ACHN (cell line): ENCODE results near the gene HEPHL1.
"Not testable (repeated sequence)": the region's sequence is repeated elsewhere in the genome, so short reads cannot be mapped to it uniquely, and the experiment has no call there.

Experiments used
- DNase-seq: peaks from one replicate; pipeline ENCODE4 v3.0.0-alpha.2; 2015
- in situ Hi-C: cut with HindIII; loops from 2 replicates; pipeline ENCODE4 v1.10.0; 2017; ENCODE audit warnings: low sequenced_read_pairs, low pct_ligation_motif_present, low pct_unique_long_range_greater_than_20kb

The HEPHL1 gene

DNA sequence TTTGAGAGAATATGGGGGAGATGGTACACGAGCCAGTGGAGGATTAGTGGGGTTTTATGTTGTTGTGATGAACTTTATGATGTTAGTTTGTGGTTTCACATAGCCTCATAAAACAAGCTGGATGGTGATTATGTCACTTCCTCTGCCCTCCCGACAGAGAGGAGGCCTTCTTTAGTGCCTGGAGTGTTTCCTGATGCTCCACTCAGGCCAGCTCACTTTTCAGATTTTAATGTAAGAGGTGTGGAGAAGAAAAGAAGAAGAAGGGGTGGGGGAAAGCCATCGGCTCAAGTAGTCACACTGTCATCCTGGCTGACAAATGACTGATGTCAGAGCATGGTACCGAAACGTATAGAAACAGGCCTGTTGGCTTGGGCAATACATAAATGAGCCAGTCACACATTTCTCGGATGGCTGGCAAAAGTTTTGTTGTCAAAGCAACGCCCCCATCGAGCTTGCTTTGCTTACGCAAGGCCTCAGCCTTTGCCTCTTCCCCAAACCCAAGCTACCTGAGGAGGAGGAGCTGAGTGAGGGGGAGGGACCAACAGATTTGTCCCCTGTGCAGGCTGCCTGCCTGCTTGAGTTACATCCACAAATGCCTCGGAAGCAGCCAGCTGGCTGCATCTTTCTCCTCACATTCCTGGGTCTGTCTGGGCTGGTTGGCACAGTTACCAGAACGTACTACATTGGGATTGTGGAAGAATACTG is at the start of gene HEPHL1:
Gene HEPHL1 (plus strand): TSS at position 578 of the 705 bp plus-strand sequence. CDS start 15 bp downstream, at position 593.
- DNase-seq, result no peak
- in situ Hi-C loops, result no loop called here

GRCh38 chr11:93972790-93973189 is 48.4 kb upstream of the HEPHL1 start:
- in situ Hi-C loops, result no loop called here

GRCh38 chr11:93973322-93974051 is 47.7 kb upstream of the HEPHL1 start:
- DNase-seq, in situ Hi-C loops: not testable (repeated sequence)

More at GRCh38 chr11:93972790-93973189, 48.4 kb upstream of the HEPHL1 start:
- no peak for DNase-seq

GRCh38 chr11:93974759-93975158 is 46.4 kb upstream of the HEPHL1 start:
- DNase-seq, result no peak
- in situ Hi-C loops, result no loop called here

- in situ Hi-C loops, DNase-seq: not testable (repeated sequence)
Measured at GRCh38 chr11:93976577-93977254, 44.4 kb upstream of the HEPHL1 start.

DNA sequence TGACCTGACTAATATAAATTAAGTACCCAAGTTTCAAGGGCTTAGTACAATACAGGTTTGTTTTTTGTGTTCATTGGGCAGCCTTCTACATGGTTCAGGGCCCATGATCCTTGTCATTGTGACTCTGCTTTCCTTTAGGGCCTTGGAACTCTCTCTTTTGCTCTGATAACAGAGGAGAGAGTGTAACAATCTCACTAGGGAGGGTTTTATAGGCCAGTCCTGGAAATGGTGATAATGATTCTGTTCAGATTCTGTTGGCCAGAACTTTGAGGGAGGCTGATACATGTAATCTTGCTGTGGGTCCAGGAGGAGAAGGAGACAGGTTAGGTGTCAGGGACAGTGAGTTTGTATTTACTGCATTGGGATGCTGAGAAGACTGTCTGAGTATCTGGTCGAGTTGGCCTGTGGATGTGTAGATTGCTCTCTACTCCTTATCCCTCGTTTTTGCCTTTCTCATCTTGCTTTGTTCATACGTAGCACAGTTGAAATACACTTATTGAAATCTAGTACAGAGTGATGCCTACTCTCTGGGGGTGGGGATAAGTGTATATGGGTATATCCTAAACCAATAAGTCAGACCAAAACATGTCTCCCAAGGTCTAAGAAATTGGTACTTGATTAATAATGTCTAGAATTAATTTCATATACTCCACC is 37.5 kb upstream of the HEPHL1 start:
- no peak for DNase-seq
- in situ Hi-C loops, result no loop called here

- in situ Hi-C loops, result no loop called here
- no peak for DNase-seq
Measured at GRCh38 chr11:93984196-93984567, 37.0 kb upstream of the HEPHL1 start.

DNA sequence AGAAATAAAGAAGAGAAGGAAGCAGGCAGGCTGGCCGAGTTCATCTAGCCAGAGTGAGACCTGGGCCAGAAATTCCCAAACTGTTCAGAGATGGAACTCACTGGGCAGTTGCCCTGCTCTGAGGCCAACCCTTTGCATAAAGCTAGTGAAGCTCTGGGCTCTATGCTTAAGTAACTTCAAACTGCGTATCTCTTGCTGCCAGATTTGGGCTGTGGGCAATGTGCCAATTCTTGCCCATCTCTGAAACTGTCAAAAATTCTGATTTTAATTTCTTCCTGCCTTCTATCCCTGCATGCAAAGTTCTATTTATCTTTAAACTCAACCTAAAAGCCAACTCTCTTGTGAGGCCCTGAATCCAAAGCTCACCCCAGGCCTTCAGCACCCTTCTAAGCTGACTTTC is 36.2 kb upstream of the HEPHL1 start:
- in situ Hi-C loops, result no loop called here

DNA sequence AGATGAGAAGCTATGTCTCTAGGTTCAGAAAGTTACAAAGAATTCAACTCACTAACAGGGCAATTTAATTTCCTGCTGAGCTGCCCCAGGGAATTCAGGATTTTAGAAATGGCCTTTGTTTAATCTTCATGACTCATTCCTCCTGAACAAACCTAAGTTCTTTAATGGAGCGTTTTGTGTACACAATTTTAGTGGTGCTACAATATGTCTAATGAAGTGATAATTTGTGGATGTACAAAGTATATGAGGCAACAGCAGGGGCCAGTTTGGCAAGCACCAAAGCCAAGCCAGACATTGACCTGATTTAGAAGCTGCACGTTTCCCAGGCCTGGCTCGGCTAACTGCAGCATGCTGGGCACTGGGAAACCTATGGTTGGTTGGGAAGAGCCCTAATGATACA is 34.4 kb upstream of the HEPHL1 start:
- in situ Hi-C loops, result no loop called here
- DNase-seq, result no peak

More for the DNA sequence above, 36.2 kb upstream of the HEPHL1 start:
- DNase-seq, result no peak

DNA sequence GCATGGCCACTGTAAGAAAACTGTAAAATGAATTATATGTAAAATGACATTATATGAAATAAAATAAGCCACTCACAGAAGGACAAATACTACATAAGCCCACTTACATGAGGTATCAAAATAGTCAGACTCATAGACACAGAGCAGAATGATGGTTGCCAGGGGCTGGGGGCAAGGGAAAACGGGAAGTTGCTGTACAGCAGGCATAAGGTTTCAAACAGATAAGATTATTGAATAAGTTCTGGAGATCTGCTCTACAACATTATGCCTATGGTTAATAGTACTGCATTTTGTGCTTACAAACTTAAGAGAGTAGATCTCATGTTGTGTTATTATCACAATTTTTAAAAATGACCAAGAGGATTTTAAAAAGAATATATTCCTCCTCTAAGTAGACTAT is 32.7 kb upstream of the HEPHL1 start:
- DNase-seq, result no peak
- in situ Hi-C loops, result no loop called here

DNA sequence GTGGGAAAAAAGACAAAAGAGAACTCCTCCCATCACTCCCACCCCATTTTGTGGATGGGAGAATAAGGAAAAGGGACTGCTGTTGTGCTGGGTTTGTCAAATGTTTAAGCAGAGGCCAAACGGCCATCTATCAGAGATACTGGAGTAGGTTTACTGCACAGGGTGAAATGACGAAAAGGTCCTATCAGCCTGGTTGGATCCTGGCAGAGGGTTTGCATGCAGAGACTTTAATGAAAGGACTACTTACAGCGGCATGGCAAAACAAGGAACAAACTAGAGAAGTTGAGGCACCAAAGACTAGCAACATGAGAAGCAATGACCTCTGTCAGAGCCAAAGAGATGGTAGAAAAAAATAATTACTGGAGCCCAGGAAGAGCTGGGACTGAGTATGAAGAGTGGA is 32.2 kb upstream of the HEPHL1 start:
- no peak for DNase-seq
- in situ Hi-C loops, result no loop called here

GRCh38 chr11:93993747-93994146 is 27.4 kb upstream of the HEPHL1 start:
- in situ Hi-C loops, result no loop called here
- DNase-seq, result no peak

- in situ Hi-C loops, result no loop called here
- DNase-seq, result no peak
Measured at GRCh38 chr11:93997741-93998140, 23.4 kb upstream of the HEPHL1 start.

DNA sequence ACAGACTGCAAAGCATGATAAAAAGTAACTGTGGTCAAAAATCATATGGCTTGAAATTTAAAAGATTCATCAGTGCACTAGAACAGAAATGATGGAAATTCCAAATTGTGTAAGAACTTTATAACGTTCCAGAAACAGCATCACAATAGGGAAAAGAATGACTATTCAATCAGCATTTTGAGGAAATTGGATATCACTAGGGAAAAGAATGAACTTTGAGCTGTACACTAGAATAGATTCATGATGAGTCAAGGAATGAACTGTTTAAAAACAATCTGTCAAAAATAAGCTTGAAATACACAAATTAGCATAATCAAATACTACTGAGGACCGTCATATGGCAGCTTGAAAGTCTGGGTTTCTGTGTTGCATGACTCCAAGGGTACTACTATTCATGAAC is 20.5 kb upstream of the HEPHL1 start:
- in situ Hi-C loops, result no loop called here
- DNase-seq, result no peak

GRCh38 chr11:94002226-94002625 is 18.9 kb upstream of the HEPHL1 start:
- in situ Hi-C loops, result no loop called here
- no peak for DNase-seq

DNA sequence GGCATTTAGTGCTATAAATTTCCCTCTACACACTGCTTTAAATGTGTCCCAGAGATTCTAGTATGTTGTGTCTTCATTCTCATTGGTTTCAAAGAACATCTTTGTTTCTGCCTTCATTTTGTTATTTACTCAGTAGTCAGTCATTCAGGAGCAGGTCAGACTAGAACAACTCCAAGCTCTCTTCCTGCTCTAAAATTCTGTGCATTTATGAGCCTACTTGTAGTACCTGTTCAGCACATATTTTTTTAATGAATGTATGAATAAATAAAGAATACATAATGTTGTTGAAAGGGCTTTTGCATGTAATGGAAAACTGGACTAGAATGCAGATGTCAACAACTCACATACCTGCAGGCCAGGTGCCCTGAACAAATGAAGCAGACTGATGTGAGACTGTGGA is 13.7 kb upstream of the HEPHL1 start:
- DNase-seq, result no peak
- in situ Hi-C loops, result no loop called here

DNA sequence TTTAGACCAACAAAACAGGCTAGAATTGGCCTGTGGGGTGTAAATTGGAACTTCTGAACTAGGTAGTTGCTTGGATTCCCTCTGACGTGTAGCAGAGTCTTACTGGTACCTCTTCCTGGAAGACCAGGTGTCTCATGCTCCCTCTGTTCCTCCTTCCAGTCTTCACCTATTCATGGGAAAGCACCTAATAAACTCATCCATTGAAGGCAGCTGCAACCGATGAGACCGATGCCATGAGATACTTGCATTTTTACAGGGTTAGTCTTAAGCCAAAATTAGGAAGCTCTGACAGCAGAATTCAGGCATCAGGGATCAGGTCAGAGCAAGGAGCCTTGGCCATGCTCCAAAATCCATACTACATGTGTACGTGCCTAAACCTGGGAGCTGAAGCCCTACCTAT is 13.2 kb upstream of the HEPHL1 start:
- DNase-seq, result no peak
- in situ Hi-C loops, result no loop called here

DNA sequence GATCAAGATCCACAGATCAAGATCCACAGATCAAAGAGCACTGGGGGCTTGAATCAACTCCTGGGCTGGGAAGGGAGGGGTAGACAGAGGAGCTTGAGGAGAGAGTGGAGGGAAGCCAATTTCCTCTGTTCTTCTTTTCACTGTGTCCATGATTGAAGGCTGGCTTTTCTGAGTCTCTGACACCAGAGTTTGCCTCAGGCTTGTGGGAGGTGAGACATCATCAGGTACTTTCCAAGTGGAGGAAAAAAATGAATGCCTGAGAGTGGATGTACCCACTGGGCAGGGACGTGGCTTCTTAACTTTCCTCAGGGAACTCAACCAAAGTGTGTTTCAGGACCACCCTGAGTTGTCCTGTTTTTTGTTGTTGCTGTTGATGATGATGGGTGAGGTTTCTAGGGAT is 11.0 kb upstream of the HEPHL1 start:
- in situ Hi-C loops, result no loop called here
- DNase-seq, result no peak

- in situ Hi-C loops, result no loop called here
- no peak for DNase-seq
Measured at GRCh38 chr11:94011478-94011877, 9.7 kb upstream of the HEPHL1 start.
